Measurements from ENCODE around the gene IQSEC1. TPM values are rescaled to one million over a fixed set of nuclear protein-coding genes. Genes with fewer than 3 reads are reported as not detected.

The IQSEC1 gene
- total RNA-seq, 1 donor from 2014 or later, result 41.7 TPM

- no peaks in the 10 kb centered on the region for H3K9me3 Mint-ChIP-seq
- no peaks in the 10 kb centered on the region for H3K27me3 Mint-ChIP-seq (ENCODE audit: low read depth)
- no peak overlapping the region for H3K27ac Mint-ChIP-seq
- H3K4me1 Mint-ChIP-seq, result peaks cover 5% of the 10 kb centered on the region
- no peak for DNase-seq (ENCODE audit: low spot score in 2 of 2, unreplicated experiment in 2 of 2)
- TF ChIP-seq CTCF (IDR thresholded peaks at IDR 0.05; ENCODE audit: unreplicated experiment), result no peak
- H3K4me3 Mint-ChIP-seq, result no peak overlapping the region
- H3K36me3 Mint-ChIP-seq, result peaks cover 9% of the 10 kb centered on the region
These were observed 152.3 kb downstream of the IQSEC1 start for GRCh38 chr3:12920967-12921366.

- peaks cover 5% of the 10 kb centered on the region for H3K4me1 Mint-ChIP-seq
- peaks cover 9% of the 10 kb centered on the region for H3K36me3 Mint-ChIP-seq
- TF ChIP-seq CTCF (IDR thresholded peaks at IDR 0.05; ENCODE audit: unreplicated experiment), result no peak
- H3K27ac Mint-ChIP-seq, result no peak overlapping the region
- DNase-seq (ENCODE audit: low spot score in 2 of 2, unreplicated experiment in 2 of 2), result no peak
- H3K27me3 Mint-ChIP-seq (ENCODE audit: low read depth), result no peaks in the 10 kb centered on the region
- no peaks in the 10 kb centered on the region for H3K9me3 Mint-ChIP-seq
- H3K4me3 Mint-ChIP-seq, result no peak overlapping the region
These were observed 154.0 kb downstream of the IQSEC1 start for GRCh38 chr3:12919205-12919604.

- DNase-seq (ENCODE audit: low spot score in 2 of 2, unreplicated experiment in 2 of 2), result no peak
- H3K36me3 Mint-ChIP-seq, result peaks cover 10% of the 10 kb centered on the region
- H3K27me3 Mint-ChIP-seq (ENCODE audit: low read depth), result no peaks in the 10 kb centered on the region
- H3K4me3 Mint-ChIP-seq, result no peak overlapping the region
- TF ChIP-seq CTCF (IDR thresholded peaks at IDR 0.05; ENCODE audit: unreplicated experiment), result no peak
- no peak overlapping the region for H3K27ac Mint-ChIP-seq
- H3K4me1 Mint-ChIP-seq, result peaks cover 5% of the 10 kb centered on the region
- H3K9me3 Mint-ChIP-seq, result no peaks in the 10 kb centered on the region
These were observed 155.0 kb downstream of the IQSEC1 start for GRCh38 chr3:12918231-12918630.

- Mint-ChIP-seq H3K4me1 (no peaks in the 10 kb centered on the region), H3K27me3 (ENCODE audit: low read depth) (no peaks in the 10 kb centered on the region), H3K36me3 (peaks cover 6% of the 10 kb centered on the region), H3K9me3 (no peaks in the 10 kb centered on the region), H3K4me3 (no peak overlapping the region), H3K27ac (no peak overlapping the region)
- DNase-seq (ENCODE audit: low spot score in 2 of 2, unreplicated experiment in 2 of 2), result no peak
- no peak for TF ChIP-seq CTCF (IDR thresholded peaks at IDR 0.05; ENCODE audit: unreplicated experiment)
These were observed 157.1 kb downstream of the IQSEC1 start for GRCh38 chr3:12916159-12916558.

- no peak for TF ChIP-seq CTCF (IDR thresholded peaks at IDR 0.05; ENCODE audit: unreplicated experiment)
- no peak for DNase-seq (ENCODE audit: low spot score in 2 of 2, unreplicated experiment in 2 of 2)
- Mint-ChIP-seq H3K9me3 (no peaks in the 10 kb centered on the region), H3K36me3 (peaks cover 6% of the 10 kb centered on the region), H3K27ac (no peak overlapping the region), H3K4me3 (no peak overlapping the region), H3K27me3 (ENCODE audit: low read depth) (no peaks in the 10 kb centered on the region), H3K4me1 (no peaks in the 10 kb centered on the region)
These were observed 159.1 kb downstream of the IQSEC1 start for GRCh38 chr3:12914088-12914487.

GRCh38 chr3:12911881-12912415, 161.3 kb downstream of the IQSEC1 start:
- H3K27ac Mint-ChIP-seq, result no peak overlapping the region
- no peak for DNase-seq (ENCODE audit: low spot score in 2 of 2, unreplicated experiment in 2 of 2)
- no peak overlapping the region for H3K4me3 Mint-ChIP-seq

More at GRCh38 chr3:12911881-12912415, 161.3 kb downstream of the IQSEC1 start:
- no peak for TF ChIP-seq CTCF (IDR thresholded peaks at IDR 0.05; ENCODE audit: unreplicated experiment)
- Mint-ChIP-seq H3K36me3 (peaks cover 6% of the 10 kb centered on the region), H3K27me3 (ENCODE audit: low read depth) (no peaks in the 10 kb centered on the region), H3K4me1 (no peaks in the 10 kb centered on the region), H3K9me3 (no peaks in the 10 kb centered on the region)

Measured in mesothelial cell of epicardium (in vitro differentiated cells).